ENCODE measurements around the gene SF3B2.
"Not testable (repeated sequence)": the region's sequence is repeated elsewhere in the genome, so short reads cannot be mapped to it uniquely, and the experiment has no call there.

Gene SF3B2

GRCh38 chr11:66100272-66101065, 48.3 kb downstream of the SF3B2 start:
- peak overlapping the region; percentile 10 for H3K27ac ChIP-seq
- DNase-seq (ENCODE audit: low read depth, low spot score): no peak

DNA sequence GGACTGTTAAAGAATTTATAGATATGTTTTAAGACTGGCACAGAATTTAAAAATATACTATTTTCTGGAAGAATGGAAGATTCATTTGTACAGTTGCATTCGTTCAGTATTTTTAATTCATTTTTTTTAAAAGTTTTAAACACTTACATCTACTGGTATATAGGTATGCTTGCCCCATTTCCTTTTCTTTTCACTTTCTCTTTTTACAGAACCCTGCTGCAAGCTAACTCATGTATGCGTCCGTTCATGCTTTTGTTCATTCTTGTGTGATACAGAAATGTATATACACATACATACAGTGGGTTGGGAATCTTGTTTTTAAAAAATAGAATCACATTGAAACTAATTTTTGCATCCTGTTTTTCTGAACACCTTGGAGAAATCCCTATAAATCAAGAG, 48.9 kb downstream of the SF3B2 start:
- DNase-seq (ENCODE audit: low read depth, low spot score): no peak
- H3K27ac ChIP-seq: peak overlapping the region; percentile 10

DNA sequence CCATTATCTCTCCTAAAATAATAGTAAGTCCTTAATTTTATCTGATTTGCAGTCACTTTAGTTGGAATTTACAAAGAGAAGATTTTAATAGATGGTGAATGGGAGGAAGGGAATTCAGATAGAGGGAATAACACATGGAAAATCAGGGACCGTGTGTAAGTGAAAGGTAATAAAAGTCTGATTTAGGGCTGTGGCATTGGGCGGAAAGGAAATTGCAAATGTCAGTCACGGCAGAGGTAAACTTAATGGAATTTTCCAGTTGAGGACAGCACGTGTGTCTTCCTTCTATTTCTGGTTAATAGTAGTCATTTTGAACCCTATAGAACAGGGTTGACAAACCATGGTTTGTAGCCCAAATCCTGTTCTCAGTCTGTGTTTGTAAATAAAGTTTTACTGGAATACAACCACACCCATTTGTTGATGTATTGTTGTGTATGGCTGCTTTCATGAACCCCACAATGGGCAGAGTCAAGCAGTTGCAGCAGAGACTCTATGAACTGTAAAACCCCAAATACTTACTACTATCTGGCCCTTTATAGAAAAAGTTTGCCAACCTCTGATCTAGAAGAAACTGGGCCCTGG, 52.0 kb downstream of the SF3B2 start:
- no peak for DNase-seq (ENCODE audit: low read depth, low spot score)
- H3K27ac ChIP-seq: no peak overlapping the region

- no peak overlapping the region for H3K27ac ChIP-seq
- DNase-seq (ENCODE audit: low read depth, low spot score): no peak
Observed at GRCh38 chr11:66106786-66107599, 54.8 kb downstream of the SF3B2 start.

GRCh38 chr11:66107600-66108510, 55.7 kb downstream of the SF3B2 start:
- no peak for DNase-seq (ENCODE audit: low read depth, low spot score)
- no peak overlapping the region for H3K27ac ChIP-seq

- H3K27ac ChIP-seq: no peak overlapping the region
- no peak for DNase-seq (ENCODE audit: low read depth, low spot score)
Observed at GRCh38 chr11:66109294-66109693, 57.1 kb downstream of the SF3B2 start.

GRCh38 chr11:66111158-66111557, 59.0 kb downstream of the SF3B2 start:
- no peak for DNase-seq (ENCODE audit: low read depth, low spot score)
- no peak overlapping the region for H3K27ac ChIP-seq

- no peak for DNase-seq (ENCODE audit: low read depth, low spot score)
- peak overlapping the region; percentile 80 for H3K27ac ChIP-seq
Observed at GRCh38 chr11:66112041-66112491, 59.9 kb downstream of the SF3B2 start.

DNA sequence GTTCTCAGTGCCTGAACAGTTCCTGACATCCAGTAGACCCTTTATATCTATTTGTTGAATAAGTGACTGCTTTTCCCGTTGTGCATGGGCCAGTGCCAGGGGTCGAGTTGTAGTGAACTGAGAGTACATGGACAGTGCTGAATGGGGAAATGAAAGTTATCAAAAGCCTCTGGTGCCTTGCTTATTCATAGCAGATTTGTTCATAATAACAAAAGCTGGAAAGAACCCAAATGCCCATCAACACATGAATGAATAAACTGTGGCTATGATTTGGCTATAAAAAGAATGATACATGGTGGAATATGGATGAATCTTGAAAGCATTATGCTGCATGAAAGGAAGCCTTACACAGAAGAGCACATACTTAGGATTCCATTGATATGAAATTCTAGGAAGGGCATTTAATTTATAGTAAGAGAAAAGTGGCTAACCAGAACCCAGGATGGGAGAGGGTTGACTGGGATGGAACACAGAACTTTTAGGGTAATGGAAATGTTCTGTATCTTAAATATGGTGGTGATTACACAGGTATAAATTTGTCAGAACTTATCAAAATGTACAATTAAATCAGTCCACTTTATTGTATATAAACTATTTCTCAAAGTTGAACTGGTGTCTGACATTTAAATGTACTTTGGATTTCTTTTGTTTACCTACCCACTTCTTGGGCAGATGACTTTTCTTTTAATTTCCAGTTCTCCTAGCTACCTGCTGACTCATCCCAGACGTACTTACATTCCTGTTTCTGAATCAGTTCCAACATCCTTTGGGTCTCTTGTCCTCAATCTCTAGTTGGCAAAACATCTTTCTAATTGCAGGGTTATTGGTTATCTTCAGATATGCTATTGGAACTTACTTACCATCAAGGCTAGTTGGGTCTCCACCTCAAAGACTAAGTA, 60.7 kb downstream of the SF3B2 start:
- DNase-seq (ENCODE audit: low read depth, low spot score): no peak
- peak overlapping the region; percentile 80 for H3K27ac ChIP-seq

GRCh38 chr11:66114957-66115356, 62.8 kb downstream of the SF3B2 start:
- H3K27ac ChIP-seq; DNase-seq (ENCODE audit: low read depth, low spot score): not testable (repeated sequence)

- DNase-seq (ENCODE audit: low read depth, low spot score): no peak
Observed at GRCh38 chr11:66115638-66116301, 63.6 kb downstream of the SF3B2 start.

DNA sequence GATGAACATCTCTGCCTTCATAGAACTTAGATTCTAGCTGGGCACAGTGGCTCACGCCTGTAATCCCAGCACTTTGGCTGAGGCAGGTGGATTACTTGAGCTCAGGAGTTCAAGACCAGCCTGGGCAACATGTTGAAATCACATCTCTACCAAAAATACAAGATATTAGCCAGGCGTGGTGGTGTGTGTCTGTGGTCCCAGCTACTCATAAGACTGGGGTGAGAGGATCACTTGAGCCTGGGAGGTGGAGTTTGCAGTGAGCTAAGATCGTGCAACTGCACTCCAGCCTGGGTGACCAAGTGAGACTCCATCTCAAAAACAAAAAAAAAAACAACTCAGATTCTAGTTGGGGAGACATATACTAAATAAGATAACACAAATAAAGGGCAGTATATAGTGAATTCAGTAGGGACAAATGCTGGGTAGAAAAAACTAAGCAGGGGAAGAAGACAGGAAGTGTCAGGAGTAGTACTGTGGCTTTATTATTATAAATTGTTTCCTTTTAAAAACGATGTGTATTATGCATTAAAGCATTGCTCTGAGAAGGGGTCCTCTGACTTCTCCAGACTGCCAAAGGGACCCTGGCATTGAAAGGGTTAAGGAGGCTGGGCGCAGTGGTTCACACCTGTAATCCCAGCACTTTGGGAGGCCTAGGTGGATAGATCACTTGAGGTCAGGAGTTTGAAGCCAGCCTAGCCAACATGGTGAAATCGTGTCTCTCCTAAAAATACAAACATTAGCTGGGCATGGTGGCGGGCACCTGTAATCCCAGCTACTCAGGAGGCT, 64.6 kb downstream of the SF3B2 start:
- no peak overlapping the region for H3K27ac ChIP-seq
- DNase-seq (ENCODE audit: low read depth, low spot score): no peak

More at GRCh38 chr11:66115638-66116301, 63.6 kb downstream of the SF3B2 start:
- no peak overlapping the region for H3K27ac ChIP-seq

GRCh38 chr11:66118847-66119246, 66.7 kb downstream of the SF3B2 start:
- no peak for DNase-seq (ENCODE audit: low read depth, low spot score)
- peak overlapping the region; percentile 91 for H3K27ac ChIP-seq

Measured in epithelial cell of prostate (primary cell).